K562 (cell line): Measurements from ENCODE around the gene ABCB9. TPM values are rescaled to one million over a fixed set of nuclear protein-coding genes. Genes with fewer than 3 reads are reported as not detected.

ENCODE experiments used
- AFF1 ChIP-seq, 2 experiments: fragments of 450-650 bp; IDR thresholded peaks; 2 replicates each; pipeline ENCODE4 v1.6.1; 2018; ENCODE audit warnings: mild to moderate bottlenecking in 2 of 2, low read depth in 1 of 2; ENCODE audit not compliant: partially characterized antibody in 2 of 2
- DACH1 ChIP-seq: fragments of 450-650 bp; IDR thresholded peaks from 2 replicates; pipeline ENCODE4 v1.6.1; 2018; ENCODE audit not compliant: partially characterized antibody
- GTF2F1 ChIP-seq: IDR thresholded peaks from 2 replicates; pipeline ENCODE4 v1.6.1; 2011; ENCODE audit warnings: low read depth, low read length, improper control_type of control experiment
- MYC ChIP-seq, 2 experiments: fragments of 250-450 bp in 1 of 2; sonication (Bioruptor Pico) in 1 of 2; IDR thresholded peaks; 2 replicates each; pipeline versions ENCODE4 v1.5.1 to v1.6.1; 2012 to 2021; ENCODE audit warnings: low read depth in 2 of 2, borderline replicate concordance in 1 of 2, improper control_type of control experiment in 1 of 2, low read length in 1 of 2, mild to moderate bottlenecking in 1 of 2, moderate library complexity in 1 of 2
- NEUROD1 ChIP-seq: fragments of 150-350 bp; IDR thresholded peaks from 2 replicates; pipeline ENCODE4 v1.6.1; 2014; ENCODE audit warnings: borderline replicate concordance, low read length, low read depth; ENCODE audit not compliant: partially characterized antibody
- PHF8 ChIP-seq: fragments of 200-600 bp; sonication (generic); IDR thresholded peaks from 2 replicates; pipeline ENCODE4 v1.6.1; 2012; ENCODE audit warnings: mixed run types, mild to moderate bottlenecking, inconsistent platforms, low read length, moderate library complexity, borderline replicate concordance
- RERE ChIP-seq: sonication (generic); formaldehyde crosslinking; IDR thresholded peaks from 2 replicates; pipeline ENCODE4 v1.8.0; 2023; ENCODE audit warnings: missing genetic modification reagents, mild to moderate bottlenecking, borderline replicate concordance
- TFE3 ChIP-seq: fragments of 450-650 bp; formaldehyde crosslinking; IDR thresholded peaks from 2 replicates; pipeline ENCODE4 v1.4.0; 2020; ENCODE audit warnings: mild to moderate bottlenecking, mixed read lengths
- USF2 ChIP-seq: sonication (generic); formaldehyde crosslinking; IDR thresholded peaks from 2 replicates; pipeline ENCODE4 v1.5.0; 2020; ENCODE audit warnings: missing genetic modification reagents
- ZC3H4 ChIP-seq: sonication (generic); formaldehyde crosslinking; IDR thresholded peaks from 2 replicates; pipeline ENCODE4 v1.9.0; 2021; ENCODE audit warnings: missing genetic modification reagents, borderline replicate concordance
- polyA plus RNA-seq, 8 experiments: library from polyadenylated mRNA; depleted of rRNA in 4 of 8; stranded (reverse) in 5 of 8; unstranded in 3 of 8; fragments of >200 nt; fragmentation: Nextera tagmentation in 2 of 8; fragmentation: Illumina TruSeq in 1 of 8; extraction: Ambion mirVana in 2 of 8; extraction: Trizol in 1 of 8; gene quantifications; 2 replicates each; pipeline versions ENCODE4 v1.2.1 to v1.2.3, GENCODE V29; 2011 to 2014; ENCODE audit warnings: inconsistent platforms in 1 of 8, missing spikeins in 1 of 8
- total RNA-seq, 7 experiments: library from RNA; depleted of rRNA in 6 of 7; stranded (reverse); fragments of >200 nt in 6 of 7; fragmentation: Illumina TruSeq in 2 of 7; extraction: Trizol in 2 of 7; gene quantifications; 2 replicates each; pipeline versions ENCODE4 v1.2.1 to v1.2.3, GENCODE V29; 2011 to 2021; ENCODE audit warnings: low replicate concordance in 1 of 7

ABCB9 gene
- total and polyA plus RNA-seq, 9 of the 15 experiments (the other 6 are each of a cell fraction or from before 2014, with no cell fraction given) = 0.20 to 12.6 (median 6.2) TPM

GRCh38 chr12:122894193-122895121 is 71.8 kb downstream of the ABCB9 start (continued):
- no peak for TF ChIP-seq TFE3
- no peak for TF ChIP-seq DACH1
- TF ChIP-seq NEUROD1 = no peak
- no peak for TF ChIP-seq RERE (CRISPR knock-in tag)
- no peak for TF ChIP-seq PHF8
- TF ChIP-seq GTF2F1 = no peak
- no peak for TF ChIP-seq USF2 (CRISPR knock-in tag)
- TF ChIP-seq ZC3H4 (CRISPR knock-in tag) = no peak
- TF ChIP-seq MYC (IDR thresholded peaks at IDR 0.05; ENCODE audit: low read depth, low read length) = peak; percentile 11; the same call in 1 of the 2 replicates
- no peak for TF ChIP-seq MYC (CRISPR knock-in tag; IDR thresholded peaks at IDR 0.05; ENCODE audit: borderline replicate concordance, low read depth)
- TF ChIP-seq AFF1 (IDR thresholded peaks at IDR 0.05; ENCODE audit: low read depth in 1 of 2, partially characterized antibody in 2 of 2) = no peak
